ENCODE results near the gene CMTM1. TPM values are rescaled to one million over a fixed set of nuclear protein-coding genes. Genes with fewer than 3 reads are reported as not detected.

CMTM1 gene
- total RNA-seq, 1 experiment from 2014 or later, result 5.2 TPM

DNA sequence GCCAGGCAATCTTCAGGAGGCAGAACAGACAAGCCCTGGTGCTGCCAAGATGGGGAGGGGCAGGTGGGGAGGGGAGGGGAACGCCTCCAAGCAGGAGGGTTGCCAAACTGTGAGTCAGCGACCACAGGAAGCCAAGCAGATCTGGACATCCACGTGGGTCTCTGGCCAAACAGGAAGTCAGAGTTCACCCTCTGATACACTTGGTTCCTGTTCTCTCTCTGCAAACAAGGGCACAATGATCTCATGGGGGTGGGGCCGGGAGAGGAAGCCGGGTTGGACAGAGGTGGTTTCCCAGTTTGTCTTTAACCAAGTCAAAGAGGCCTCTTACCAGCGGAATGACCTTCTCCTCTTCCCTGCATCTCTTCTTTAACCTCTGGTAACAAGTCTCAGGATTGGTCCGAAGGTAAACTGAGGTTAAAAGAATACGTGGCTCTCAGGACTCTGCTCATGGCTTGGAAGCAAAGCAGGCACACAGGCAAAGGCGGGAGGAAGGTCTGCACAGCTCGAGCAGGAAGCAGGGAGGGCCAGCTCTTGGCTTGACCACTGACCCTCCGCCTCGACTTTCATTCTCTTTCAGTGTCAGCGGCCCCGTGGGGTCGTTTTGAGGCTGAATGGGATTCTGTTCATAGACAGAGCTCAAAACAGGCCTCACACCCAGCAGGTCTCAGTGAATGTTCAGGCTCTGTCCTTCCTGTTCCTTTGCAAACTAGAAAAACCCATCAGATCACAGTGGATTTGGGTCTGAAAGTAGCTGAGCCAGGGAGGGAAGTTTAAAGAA is 49.2 kb upstream of the CMTM1 start (continued):
- TF ChIP-seq, protein P1, sequence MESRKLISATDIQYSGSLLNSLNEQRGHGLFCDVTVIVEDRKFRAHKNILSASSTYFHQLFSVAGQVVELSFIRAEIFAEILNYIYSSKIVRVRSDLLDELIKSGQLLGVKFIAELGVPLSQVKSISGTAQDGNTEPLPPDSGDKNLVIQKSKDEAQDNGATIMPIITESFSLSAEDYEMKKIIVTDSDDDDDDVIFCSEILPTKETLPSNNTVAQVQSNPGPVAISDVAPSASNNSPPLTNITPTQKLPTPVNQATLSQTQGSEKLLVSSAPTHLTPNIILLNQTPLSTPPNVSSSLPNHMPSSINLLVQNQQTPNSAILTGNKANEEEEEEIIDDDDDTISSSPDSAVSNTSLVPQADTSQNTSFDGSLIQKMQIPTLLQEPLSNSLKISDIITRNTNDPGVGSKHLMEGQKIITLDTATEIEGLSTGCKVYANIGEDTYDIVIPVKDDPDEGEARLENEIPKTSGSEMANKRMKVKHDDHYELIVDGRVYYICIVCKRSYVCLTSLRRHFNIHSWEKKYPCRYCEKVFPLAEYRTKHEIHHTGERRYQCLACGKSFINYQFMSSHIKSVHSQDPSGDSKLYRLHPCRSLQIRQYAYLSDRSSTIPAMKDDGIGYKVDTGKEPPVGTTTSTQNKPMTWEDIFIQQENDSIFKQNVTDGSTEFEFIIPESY (IDR thresholded peaks at IDR 0.05; ENCODE audit: extremely low read depth, insufficient replicate concordance, low read length), result peak; percentile 9
- TF ChIP-seq ZFX (IDR thresholded peaks at IDR 0.05) (no peak), SIN3A (IDR thresholded peaks at IDR 0.05; ENCODE audit: low read depth) (0 out of 2 replicates have a peak, but pooled peaks have one; percentile 73), YY1 (IDR thresholded peaks at IDR 0.05; ENCODE audit: extremely low read depth, insufficient replicate concordance, low read depth, low read length) (peak; percentile 55), FOSL1 (IDR thresholded peaks at IDR 0.05; ENCODE audit: low read depth) (peak; percentile 82), RAD21 (IDR thresholded peaks at IDR 0.05; ENCODE audit: low read depth) (no peak), EGR1 (IDR thresholded peaks at IDR 0.05; ENCODE audit: low read depth) (no peak), JUND (IDR thresholded peaks at IDR 0.05) (peak; percentile 85), ZNF274 (IDR thresholded peaks at IDR 0.05; ENCODE audit: low read depth, low read length) (no peak)
- TF ChIP-seq, protein P2, sequence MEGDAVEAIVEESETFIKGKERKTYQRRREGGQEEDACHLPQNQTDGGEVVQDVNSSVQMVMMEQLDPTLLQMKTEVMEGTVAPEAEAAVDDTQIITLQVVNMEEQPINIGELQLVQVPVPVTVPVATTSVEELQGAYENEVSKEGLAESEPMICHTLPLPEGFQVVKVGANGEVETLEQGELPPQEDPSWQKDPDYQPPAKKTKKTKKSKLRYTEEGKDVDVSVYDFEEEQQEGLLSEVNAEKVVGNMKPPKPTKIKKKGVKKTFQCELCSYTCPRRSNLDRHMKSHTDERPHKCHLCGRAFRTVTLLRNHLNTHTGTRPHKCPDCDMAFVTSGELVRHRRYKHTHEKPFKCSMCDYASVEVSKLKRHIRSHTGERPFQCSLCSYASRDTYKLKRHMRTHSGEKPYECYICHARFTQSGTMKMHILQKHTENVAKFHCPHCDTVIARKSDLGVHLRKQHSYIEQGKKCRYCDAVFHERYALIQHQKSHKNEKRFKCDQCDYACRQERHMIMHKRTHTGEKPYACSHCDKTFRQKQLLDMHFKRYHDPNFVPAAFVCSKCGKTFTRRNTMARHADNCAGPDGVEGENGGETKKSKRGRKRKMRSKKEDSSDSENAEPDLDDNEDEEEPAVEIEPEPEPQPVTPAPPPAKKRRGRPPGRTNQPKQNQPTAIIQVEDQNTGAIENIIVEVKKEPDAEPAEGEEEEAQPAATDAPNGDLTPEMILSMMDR (IDR thresholded peaks at IDR 0.05 in 2 of 3, conservative IDR thresholded peaks at IDR 0.05 in 1 of 3; ENCODE audit: borderline replicate concordance in 1 of 3, insufficient read depth in 1 of 3, low read depth in 2 of 3, low read length in 2 of 3), result no peak
